Upper lobe of left lung (tissue), 4 donors: ENCODE data around the gene STEAP3.

ENCODE experiments used
- CTCF ChIP-seq, 6 experiments: fragments of 450-650 bp in 4 of 6; fragments of 200-600 bp in 2 of 6; sonication (generic) in 2 of 6; IDR thresholded peaks; one replicate each; pipeline ENCODE4 v1.5.1; 2016 to 2019; ENCODE audit warnings: antibody characterized with exemption in 6 of 6
- POLR2AphosphoS5 ChIP-seq, 2 donors: sonication (generic); formaldehyde crosslinking; IDR thresholded peaks; one replicate each; pipeline ENCODE4 v1.5.1; 2017; ENCODE audit warnings: antibody characterized with exemption in 2 of 2

- no peak for TF ChIP-seq CTCF (IDR thresholded peaks at IDR 0.05)
- no peak for TF ChIP-seq POLR2AphosphoS5 (IDR thresholded peaks at IDR 0.05)
Observed at GRCh38 chr2:119246884-119247843, 23.5 kb downstream of the STEAP3 start.
